GM12872 (cell line): ENCODE data around the gene GPR148.

Experiments
- CTCF ChIP-seq: IDR thresholded peaks from 3 replicates; pipeline ENCODE4 v1.5.1; 2011; ENCODE audit warnings: low read depth, mild to moderate bottlenecking, low read length, moderate library complexity; ENCODE audit not compliant: insufficient read depth

GPR148 gene

GRCh38 chr2:130756874-130757668, 28.2 kb downstream of the GPR148 start:
- no peak for TF ChIP-seq CTCF

GRCh38 chr2:130759906-130760753, 31.3 kb downstream of the GPR148 start:
- TF ChIP-seq CTCF, result no peak

GRCh38 chr2:130760754-130761751, 32.2 kb downstream of the GPR148 start:
- no peak for TF ChIP-seq CTCF

GRCh38 chr2:130762031-130762909, 33.4 kb downstream of the GPR148 start:
- no peak for TF ChIP-seq CTCF

GRCh38 chr2:130762910-130763385, 34.1 kb downstream of the GPR148 start:
- no peak for TF ChIP-seq CTCF

DNA sequence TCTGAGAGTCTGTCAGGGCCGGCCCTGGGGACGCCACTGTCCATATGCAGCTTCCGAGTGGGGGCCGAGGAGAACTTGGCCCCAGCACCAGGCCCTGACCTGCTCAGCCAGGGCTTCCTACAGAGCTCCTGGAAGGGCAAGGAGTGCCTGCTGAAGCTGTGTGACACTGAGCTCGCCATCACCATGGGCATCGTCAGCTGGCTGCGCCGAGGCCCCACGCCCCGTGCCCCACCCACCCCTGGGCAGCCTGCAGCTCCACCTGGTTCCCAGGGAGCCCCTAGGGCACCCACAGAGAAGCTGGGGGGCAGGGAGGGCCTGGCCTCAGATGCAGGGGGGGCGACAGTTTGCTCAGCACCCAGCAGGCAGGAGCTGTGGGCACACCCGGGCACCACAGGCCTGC, 34.5 kb downstream of the GPR148 start:
- TF ChIP-seq CTCF, result no peak
